MM.1S (cell line): ENCODE measurements around the gene ZBED2.

Experiments used
- CTCF ChIP-seq: fragments of 300-600 bp; sonication (generic); IDR thresholded peaks from 2 replicates; pipeline ENCODE4 v1.5.1; 2016; ENCODE audit warnings: antibody characterized with exemption, low read length, mixed read lengths
- EZH2 ChIP-seq: fragments of 300-600 bp; sonication (generic); optimal IDR thresholded peaks from 2 replicates; pipeline ENCODE3; 2017; ENCODE audit warnings: low read depth, mild to moderate bottlenecking, antibody characterized with exemption, low read length, mixed read lengths
- EZH2phosphoT487 ChIP-seq: fragments of 300-600 bp; sonication (generic); IDR thresholded peaks from 2 replicates; pipeline ENCODE4 v1.6.1; 2018; ENCODE audit warnings: antibody characterized with exemption, low read length

GRCh38 chr3:111605493-111605892 is 10.3 kb upstream of the ZBED2 start:
- TF ChIP-seq CTCF (no peak), EZH2phosphoT487 (no peak), EZH2 (no peak)
